Measurements from ENCODE around the gene COL15A1.

DNA sequence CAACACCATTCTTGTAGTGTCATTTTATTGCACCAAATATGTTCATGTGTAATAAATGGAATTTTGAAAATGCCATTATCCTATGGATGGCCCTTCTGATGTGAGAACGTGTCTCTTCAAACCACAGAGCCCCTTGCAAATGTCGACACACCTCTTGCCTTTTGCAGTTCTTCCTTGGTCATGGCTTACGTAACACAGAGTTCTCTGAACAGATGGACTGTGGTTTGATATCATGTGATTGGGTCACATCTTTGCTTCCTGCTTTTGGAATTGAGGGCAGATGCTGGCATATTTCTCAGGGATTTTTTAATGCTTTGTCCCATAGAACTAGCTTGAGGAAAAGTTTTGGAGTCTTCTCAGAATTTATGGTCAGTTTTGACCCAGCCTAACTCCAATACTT lies 165.8 kb downstream of the COL15A1 start:
- TF ChIP-seq, protein P1, sequence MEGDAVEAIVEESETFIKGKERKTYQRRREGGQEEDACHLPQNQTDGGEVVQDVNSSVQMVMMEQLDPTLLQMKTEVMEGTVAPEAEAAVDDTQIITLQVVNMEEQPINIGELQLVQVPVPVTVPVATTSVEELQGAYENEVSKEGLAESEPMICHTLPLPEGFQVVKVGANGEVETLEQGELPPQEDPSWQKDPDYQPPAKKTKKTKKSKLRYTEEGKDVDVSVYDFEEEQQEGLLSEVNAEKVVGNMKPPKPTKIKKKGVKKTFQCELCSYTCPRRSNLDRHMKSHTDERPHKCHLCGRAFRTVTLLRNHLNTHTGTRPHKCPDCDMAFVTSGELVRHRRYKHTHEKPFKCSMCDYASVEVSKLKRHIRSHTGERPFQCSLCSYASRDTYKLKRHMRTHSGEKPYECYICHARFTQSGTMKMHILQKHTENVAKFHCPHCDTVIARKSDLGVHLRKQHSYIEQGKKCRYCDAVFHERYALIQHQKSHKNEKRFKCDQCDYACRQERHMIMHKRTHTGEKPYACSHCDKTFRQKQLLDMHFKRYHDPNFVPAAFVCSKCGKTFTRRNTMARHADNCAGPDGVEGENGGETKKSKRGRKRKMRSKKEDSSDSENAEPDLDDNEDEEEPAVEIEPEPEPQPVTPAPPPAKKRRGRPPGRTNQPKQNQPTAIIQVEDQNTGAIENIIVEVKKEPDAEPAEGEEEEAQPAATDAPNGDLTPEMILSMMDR (IDR thresholded peaks at IDR 0.05) = no peak
- TF ChIP-seq POLR2AphosphoS5 (IDR thresholded peaks at IDR 0.05) = peak; percentile 15 to 30

Measured in esophagus muscularis mucosa (tissue), 3 donors.